ENCODE measurements around the gene SARDH. TPM values are rescaled to one million over a fixed set of nuclear protein-coding genes. Genes with fewer than 3 reads are reported as not detected.
A peak's percentile ranks its signal among the peaks of the same experiment; 100 is the strongest.

Gene SARDH
- total and polyA plus RNA-seq, 2 of the 13 experiments (the other 11 are each of a cell fraction or from before 2014, with no cell fraction given): 11.6 to 34.9 TPM

DNA sequence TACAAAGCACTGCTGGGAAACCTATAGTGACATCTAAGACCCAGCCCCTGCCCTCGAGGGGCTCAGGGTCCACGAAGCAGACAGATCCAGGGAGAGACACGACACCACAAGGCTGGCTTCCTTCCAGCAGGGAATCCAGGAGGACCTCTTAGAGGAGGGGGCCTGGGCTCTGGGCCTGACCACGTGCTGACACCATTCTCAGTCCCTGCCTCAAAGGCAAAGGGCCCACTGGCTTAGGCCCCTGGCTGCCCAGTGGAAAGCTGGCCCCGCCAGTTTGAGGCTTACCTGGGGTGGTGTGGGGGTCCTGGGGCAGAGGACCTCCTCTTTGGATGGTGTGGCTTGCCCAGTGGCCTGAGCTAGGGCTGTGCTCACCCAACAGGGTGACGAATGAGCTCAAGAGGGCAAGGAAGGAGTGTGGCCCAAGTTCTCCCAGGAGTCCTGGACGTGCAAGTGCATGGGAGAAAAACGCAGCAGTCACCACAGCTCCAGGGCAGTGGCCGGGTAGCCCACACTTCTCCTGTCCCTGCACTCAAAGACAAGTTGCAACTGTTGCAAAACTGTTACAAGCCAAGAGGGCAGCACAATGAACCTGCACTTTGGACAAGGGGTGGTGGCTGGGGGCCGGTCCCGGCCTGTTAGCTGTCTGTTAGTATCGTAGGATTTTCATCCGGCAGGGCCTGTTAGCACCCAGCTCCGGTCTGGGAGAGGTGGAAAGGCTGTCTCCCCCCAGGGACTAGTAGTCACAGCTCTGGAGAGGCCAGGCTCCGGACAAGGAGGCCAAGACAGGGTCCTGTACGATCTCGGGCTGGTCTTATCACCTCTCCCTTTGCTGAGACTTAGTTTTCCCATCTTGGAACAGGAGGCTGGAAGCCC is 1.5 kb upstream of the SARDH start (continued):
- TF ChIP-seq SOX6 (IDR thresholded peaks at IDR 0.05) (no peak), SOX6 (CRISPR knock-in tag; IDR thresholded peaks at IDR 0.05) (peak; percentile 90), MED8 (CRISPR knock-in tag; IDR thresholded peaks at IDR 0.05; ENCODE audit: insufficient replicate concordance) (peak; percentile 55), CREM (IDR thresholded peaks at IDR 0.05) (peak; percentile 44; the same call in 1 of the 2 replicates), CREM (CRISPR knock-in tag; IDR thresholded peaks at IDR 0.05) (no peak), ZNF101 (CRISPR knock-in tag; IDR thresholded peaks at IDR 0.05; ENCODE audit: borderline replicate concordance, low read depth) (0 out of 2 replicates have a peak, but pooled peaks have one; percentile 57), ZBTB7A (CRISPR knock-in tag; IDR thresholded peaks at IDR 0.05) (no peak; the same call in none of the 2 replicates), TOPORS (CRISPR knock-in tag; IDR thresholded peaks at IDR 0.05) (no peak), ZNF530 (CRISPR knock-in tag; IDR thresholded peaks at IDR 0.05; ENCODE audit: low read depth) (no peak), KDM4B (CRISPR knock-in tag; IDR thresholded peaks at IDR 0.05) (0 out of 2 replicates have a peak, but pooled peaks have one; percentile 4), KLF9 (CRISPR knock-in tag; IDR thresholded peaks at IDR 0.05; ENCODE audit: low read depth) (no peak; the same call in 1 of the 2 replicates), KDM5A (IDR thresholded peaks at IDR 0.05; ENCODE audit: borderline replicate concordance, low read length) (no peak), HOXA5 (CRISPR knock-in tag; IDR thresholded peaks at IDR 0.05) (no peak; the same call in 1 of the 2 replicates), NFE2L2 (IDR thresholded peaks at IDR 0.05; ENCODE audit: low read length) (no peak), ZNF891 (CRISPR knock-in tag; IDR thresholded peaks at IDR 0.05) (no peak), ZNF543 (CRISPR knock-in tag; IDR thresholded peaks at IDR 0.05) (peak; percentile 37; the same call in 1 of the 2 replicates), ZNF644 (CRISPR knock-in tag; IDR thresholded peaks at IDR 0.05; ENCODE audit: low read depth) (peak; percentile 49; the same call in 1 of the 2 replicates), ZNF337 (CRISPR knock-in tag; IDR thresholded peaks at IDR 0.05; ENCODE audit: borderline replicate concordance, low read depth) (0 out of 2 replicates have a peak, but pooled peaks have one; percentile 57), NFIB (CRISPR knock-in tag; IDR thresholded peaks at IDR 0.05; ENCODE audit: borderline replicate concordance) (no peak)
- TF ChIP-seq, protein P1, sequence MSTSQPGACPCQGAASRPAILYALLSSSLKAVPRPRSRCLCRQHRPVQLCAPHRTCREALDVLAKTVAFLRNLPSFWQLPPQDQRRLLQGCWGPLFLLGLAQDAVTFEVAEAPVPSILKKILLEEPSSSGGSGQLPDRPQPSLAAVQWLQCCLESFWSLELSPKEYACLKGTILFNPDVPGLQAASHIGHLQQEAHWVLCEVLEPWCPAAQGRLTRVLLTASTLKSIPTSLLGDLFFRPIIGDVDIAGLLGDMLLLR (CRISPR knock-in tag; IDR thresholded peaks at IDR 0.05): no peak
- TF ChIP-seq, protein P2, sequence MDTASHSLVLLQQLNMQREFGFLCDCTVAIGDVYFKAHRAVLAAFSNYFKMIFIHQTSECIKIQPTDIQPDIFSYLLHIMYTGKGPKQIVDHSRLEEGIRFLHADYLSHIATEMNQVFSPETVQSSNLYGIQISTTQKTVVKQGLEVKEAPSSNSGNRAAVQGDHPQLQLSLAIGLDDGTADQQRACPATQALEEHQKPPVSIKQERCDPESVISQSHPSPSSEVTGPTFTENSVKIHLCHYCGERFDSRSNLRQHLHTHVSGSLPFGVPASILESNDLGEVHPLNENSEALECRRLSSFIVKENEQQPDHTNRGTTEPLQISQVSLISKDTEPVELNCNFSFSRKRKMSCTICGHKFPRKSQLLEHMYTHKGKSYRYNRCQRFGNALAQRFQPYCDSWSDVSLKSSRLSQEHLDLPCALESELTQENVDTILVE (CRISPR knock-in tag; IDR thresholded peaks at IDR 0.05): peak; percentile 60; the same call in 1 of the 2 replicates
- TF ChIP-seq, protein P3, sequence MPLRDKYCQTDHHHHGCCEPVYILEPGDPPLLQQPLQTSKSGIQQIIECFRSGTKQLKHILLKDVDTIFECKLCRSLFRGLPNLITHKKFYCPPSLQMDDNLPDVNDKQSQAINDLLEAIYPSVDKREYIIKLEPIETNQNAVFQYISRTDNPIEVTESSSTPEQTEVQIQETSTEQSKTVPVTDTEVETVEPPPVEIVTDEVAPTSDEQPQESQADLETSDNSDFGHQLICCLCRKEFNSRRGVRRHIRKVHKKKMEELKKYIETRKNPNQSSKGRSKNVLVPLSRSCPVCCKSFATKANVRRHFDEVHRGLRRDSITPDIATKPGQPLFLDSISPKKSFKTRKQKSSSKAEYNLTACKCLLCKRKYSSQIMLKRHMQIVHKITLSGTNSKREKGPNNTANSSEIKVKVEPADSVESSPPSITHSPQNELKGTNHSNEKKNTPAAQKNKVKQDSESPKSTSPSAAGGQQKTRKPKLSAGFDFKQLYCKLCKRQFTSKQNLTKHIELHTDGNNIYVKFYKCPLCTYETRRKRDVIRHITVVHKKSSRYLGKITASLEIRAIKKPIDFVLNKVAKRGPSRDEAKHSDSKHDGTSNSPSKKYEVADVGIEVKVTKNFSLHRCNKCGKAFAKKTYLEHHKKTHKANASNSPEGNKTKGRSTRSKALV (CRISPR knock-in tag; IDR thresholded peaks at IDR 0.05): no peak
- TF ChIP-seq, protein P4, sequence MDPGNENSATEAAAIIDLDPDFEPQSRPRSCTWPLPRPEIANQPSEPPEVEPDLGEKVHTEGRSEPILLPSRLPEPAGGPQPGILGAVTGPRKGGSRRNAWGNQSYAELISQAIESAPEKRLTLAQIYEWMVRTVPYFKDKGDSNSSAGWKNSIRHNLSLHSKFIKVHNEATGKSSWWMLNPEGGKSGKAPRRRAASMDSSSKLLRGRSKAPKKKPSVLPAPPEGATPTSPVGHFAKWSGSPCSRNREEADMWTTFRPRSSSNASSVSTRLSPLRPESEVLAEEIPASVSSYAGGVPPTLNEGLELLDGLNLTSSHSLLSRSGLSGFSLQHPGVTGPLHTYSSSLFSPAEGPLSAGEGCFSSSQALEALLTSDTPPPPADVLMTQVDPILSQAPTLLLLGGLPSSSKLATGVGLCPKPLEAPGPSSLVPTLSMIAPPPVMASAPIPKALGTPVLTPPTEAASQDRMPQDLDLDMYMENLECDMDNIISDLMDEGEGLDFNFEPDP (CRISPR knock-in tag; conservative IDR thresholded peaks at IDR 0.05): no peak
- TF ChIP-seq, protein P5, sequence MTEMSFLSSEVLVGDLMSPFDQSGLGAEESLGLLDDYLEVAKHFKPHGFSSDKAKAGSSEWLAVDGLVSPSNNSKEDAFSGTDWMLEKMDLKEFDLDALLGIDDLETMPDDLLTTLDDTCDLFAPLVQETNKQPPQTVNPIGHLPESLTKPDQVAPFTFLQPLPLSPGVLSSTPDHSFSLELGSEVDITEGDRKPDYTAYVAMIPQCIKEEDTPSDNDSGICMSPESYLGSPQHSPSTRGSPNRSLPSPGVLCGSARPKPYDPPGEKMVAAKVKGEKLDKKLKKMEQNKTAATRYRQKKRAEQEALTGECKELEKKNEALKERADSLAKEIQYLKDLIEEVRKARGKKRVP (CRISPR knock-in tag; IDR thresholded peaks at IDR 0.05): 0 out of 4 replicates have a peak, but pooled peaks of 1 of the 2 experiments have one; percentile 53
